ENCODE measurements around the gene ZBTB7C. TPM values are rescaled to one million over a fixed set of nuclear protein-coding genes. Genes with fewer than 3 reads are reported as not detected.

ZBTB7C gene
- total RNA-seq, 4 donors from 2014 or later = 38.2 to 92.3 (median 52.4) TPM

DNA sequence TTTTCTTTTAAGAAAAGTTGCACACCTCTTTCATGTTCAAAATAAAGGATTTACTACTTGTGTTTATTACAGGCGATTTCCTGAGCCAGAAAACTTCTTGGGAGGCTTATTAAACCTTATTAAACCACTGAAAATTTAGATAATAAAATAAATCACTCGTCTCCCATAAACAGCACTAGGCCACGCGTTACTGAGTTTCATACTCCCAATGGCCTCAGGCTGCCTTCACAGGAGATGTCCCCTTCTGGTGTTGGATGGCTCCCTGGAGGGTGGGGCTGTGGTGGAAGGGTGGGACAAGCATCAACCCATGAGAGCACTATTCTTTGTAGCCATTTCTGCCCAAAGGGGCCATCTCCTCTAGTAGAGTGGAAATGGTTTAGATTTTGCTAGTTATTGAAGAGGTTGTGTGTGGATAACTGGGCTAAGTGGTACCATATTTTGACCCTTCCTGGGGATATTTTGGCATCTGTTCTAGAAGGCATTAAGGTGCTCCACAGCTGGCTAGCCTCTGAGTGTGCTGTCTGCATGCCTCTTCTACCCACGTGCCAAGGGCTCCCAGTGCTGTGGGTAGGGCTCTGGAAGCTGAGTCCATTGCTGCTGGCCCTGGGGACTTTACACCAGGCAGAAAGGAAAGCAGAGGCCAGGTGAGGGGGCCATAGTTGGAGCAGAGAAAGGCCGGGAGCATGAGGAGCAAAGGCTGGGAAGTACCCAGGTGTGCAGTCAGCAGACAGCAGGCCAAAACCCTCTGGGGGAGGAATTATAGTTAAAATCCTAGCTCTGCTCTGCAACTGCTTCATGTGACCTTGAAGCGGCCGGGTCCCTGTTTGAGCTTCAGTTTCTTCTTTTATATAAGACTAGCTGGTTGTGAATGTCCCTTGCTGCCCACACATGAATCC, 357.0 kb downstream of the ZBTB7C start:
- Histone ChIP-seq H3K27ac (peak overlapping the region; percentile 22 to 91 (median 65)), H3K4me3 (no peak overlapping the region), H3K4me1 (peaks cover 23 to 94% (median 30%) of the 10 kb centered on the region in 3 donors), H3K9me3 (no peaks in the 10 kb centered on the region), H3K27me3 (no peaks in the 10 kb centered on the region), H3K36me3 (peaks cover 0 to 9% (median 0%) of the 10 kb centered on the region in 3 donors)
- intact Hi-C loops (cut with DNase I) = no loop called here
- TF ChIP-seq POLR2A (IDR thresholded peaks at IDR 0.05) = no peak
- TF ChIP-seq, protein P1, sequence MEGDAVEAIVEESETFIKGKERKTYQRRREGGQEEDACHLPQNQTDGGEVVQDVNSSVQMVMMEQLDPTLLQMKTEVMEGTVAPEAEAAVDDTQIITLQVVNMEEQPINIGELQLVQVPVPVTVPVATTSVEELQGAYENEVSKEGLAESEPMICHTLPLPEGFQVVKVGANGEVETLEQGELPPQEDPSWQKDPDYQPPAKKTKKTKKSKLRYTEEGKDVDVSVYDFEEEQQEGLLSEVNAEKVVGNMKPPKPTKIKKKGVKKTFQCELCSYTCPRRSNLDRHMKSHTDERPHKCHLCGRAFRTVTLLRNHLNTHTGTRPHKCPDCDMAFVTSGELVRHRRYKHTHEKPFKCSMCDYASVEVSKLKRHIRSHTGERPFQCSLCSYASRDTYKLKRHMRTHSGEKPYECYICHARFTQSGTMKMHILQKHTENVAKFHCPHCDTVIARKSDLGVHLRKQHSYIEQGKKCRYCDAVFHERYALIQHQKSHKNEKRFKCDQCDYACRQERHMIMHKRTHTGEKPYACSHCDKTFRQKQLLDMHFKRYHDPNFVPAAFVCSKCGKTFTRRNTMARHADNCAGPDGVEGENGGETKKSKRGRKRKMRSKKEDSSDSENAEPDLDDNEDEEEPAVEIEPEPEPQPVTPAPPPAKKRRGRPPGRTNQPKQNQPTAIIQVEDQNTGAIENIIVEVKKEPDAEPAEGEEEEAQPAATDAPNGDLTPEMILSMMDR (IDR thresholded peaks at IDR 0.05) = no peak
- no peak for DNase-seq
- WGBS, 2 donors = 62 to 64% methylated on average over 7 of the region's 8 CpGs

DNA sequence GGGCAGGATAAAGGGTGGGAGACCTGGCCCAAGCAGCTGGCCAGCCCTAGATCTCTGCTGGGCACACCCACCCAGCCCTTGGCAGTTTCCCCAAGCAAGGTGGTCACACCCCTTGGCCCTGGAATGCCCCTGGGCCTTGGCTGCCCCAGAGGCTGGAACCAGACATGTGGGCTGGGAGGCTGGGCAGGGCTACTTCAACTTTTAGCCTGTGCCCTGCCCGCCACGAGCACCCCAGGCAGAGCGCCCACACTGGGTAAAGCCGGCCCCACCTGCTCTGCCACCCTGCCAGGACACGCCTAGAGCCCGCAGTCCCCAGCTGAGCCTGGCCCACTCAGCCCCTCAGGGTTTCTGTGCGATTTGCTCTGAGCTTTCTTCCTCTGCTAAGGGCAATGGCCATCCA, 359.0 kb downstream of the ZBTB7C start:
- H3K4me3 ChIP-seq = no peak overlapping the region
- H3K27ac ChIP-seq = peak overlapping the region; percentile 80 to 91 (median 82)
- TF ChIP-seq, protein P1 (IDR thresholded peaks at IDR 0.05) = no peak
- TF ChIP-seq POLR2A (IDR thresholded peaks at IDR 0.05) = no peak
- H3K27me3 ChIP-seq = no peaks in the 10 kb centered on the region
- intact Hi-C loops (cut with DNase I) = no loop called here
- WGBS, 2 donors = 52 to 62% methylated on average over 6 to 7 of the region's 7 CpGs
- DNase-seq = no peak
- peaks cover 0 to 29% (median 0%) of the 10 kb centered on the region in 3 donors for H3K36me3 ChIP-seq
- H3K4me1 ChIP-seq = peaks cover 23 to 80% (median 30%) of the 10 kb centered on the region in 3 donors
- H3K9me3 ChIP-seq = no peaks in the 10 kb centered on the region

DNA sequence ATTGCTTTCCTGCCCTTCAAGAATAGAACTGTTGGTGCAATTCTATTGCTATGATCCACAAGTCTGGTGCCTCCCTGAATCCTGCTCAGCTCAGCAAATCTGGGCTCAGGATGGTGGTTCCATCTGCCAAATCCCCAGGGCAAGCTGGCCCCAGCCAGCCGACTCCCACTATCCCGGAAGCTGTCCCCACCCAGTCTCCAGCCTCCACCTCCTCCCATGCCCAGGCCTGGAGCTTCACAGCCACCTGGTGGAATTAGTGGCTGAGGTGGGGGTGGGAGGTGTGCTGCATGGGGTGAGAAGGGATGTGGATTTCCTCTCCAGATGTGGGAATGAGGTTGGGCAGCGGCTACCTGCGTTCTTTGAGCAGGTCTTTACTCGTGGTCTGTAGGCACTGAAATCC, 359.4 kb downstream of the ZBTB7C start:
- no peaks in the 10 kb centered on the region for H3K9me3 ChIP-seq
- peak overlapping the region; percentile 80 to 91 (median 82) for H3K27ac ChIP-seq
- 21 to 60% methylated on average over 3 of the region's 5 CpGs for WGBS, 2 donors
- no peak overlapping the region for H3K4me3 ChIP-seq
- no peaks in the 10 kb centered on the region for H3K27me3 ChIP-seq
- peaks cover 0 to 32% (median 0%) of the 10 kb centered on the region in 3 donors for H3K36me3 ChIP-seq
- intact Hi-C loops (cut with DNase I) = no loop called here
- peaks cover 23 to 76% (median 30%) of the 10 kb centered on the region in 3 donors for H3K4me1 ChIP-seq
- no peak for DNase-seq
- TF ChIP-seq POLR2A (IDR thresholded peaks at IDR 0.05) = no peak
- TF ChIP-seq, protein P1 (IDR thresholded peaks at IDR 0.05) = peak in 1 of 6 experiments; percentile 29

DNA sequence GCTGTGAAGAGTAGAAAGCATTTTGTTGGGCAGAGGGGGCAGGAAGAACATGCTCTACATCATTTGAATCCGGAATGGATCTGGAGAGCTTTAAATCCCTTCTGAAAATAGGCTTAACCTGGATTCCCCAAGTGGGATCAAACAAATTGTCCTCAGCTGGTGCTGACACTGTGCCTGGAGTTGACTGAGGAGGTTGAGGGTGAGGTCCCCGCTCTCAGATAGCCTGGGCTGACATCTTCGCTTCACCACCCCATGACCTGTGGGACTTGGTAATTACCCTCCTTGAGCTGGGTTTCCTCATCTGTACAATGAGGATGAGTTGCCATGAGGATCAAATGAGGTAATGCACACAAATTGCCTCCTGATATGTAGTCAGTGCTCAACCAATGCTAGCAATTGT, 360.9 kb downstream of the ZBTB7C start:
- Histone ChIP-seq H3K9me3 (no peaks in the 10 kb centered on the region), H3K27ac (peak overlapping the region in 2 of 4 donors; percentile 80 to 91), H3K4me3 (no peak overlapping the region), H3K27me3 (no peaks in the 10 kb centered on the region), H3K36me3 (peaks cover 0 to 39% (median 0%) of the 10 kb centered on the region in 3 donors), H3K4me1 (peaks cover 23 to 61% (median 30%) of the 10 kb centered on the region in 3 donors)
- TF ChIP-seq, protein P1 (IDR thresholded peaks at IDR 0.05) = no peak
- no peak for TF ChIP-seq POLR2A (IDR thresholded peaks at IDR 0.05)
- intact Hi-C loops (cut with DNase I) = no loop called here
- WGBS, 2 donors = 83 to 94% methylated on average over 2 to 3 of the region's 3 CpGs
- no peak for DNase-seq

DNA sequence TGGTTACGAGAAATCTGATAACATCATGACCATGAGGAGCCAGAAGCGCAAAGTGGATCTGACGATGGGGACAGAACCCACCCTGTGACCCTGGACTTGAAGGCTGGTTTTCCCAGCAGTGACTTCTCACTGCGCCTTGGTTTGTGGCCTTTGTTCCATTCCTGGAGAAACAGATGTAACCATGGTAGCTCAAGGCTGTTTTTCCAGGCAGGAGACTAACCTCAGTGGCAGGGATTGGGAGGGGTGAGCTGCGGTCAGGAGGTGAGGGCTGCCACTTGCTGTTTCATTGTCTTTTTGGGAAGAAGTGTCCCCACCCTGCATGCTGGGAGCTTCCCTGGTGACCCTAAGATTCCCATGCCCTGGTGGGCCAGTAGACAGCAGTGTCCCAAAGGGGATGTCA, 362.3 kb downstream of the ZBTB7C start:
- Histone ChIP-seq H3K36me3 (peaks cover 0 to 43% (median 0%) of the 10 kb centered on the region in 3 donors), H3K27me3 (no peaks in the 10 kb centered on the region), H3K27ac (peak overlapping the region in 1 of 4 donors; percentile 91), H3K9me3 (no peaks in the 10 kb centered on the region), H3K4me1 (peaks cover 14 to 47% (median 21%) of the 10 kb centered on the region in 3 donors), H3K4me3 (no peak overlapping the region)
- DNase-seq = no peak
- intact Hi-C loops (cut with DNase I) = no loop called here
- WGBS, 2 donors = 88 to 94% methylated on average over 4 to 5 of the region's 5 CpGs
- no peak for TF ChIP-seq POLR2A (IDR thresholded peaks at IDR 0.05)
- TF ChIP-seq, protein P1 (IDR thresholded peaks at IDR 0.05) = no peak

Measured in esophagus squamous epithelium (tissue), 5 donors.